IPS-11a (cell line): ENCODE measurements around the gene COQ2.

Experiments used
- H3K4me3 ChIP-seq: one replicate; pipeline ENCODE4 v1.5.1; 2013; ENCODE audit warnings: low read depth, low read length, control low read depth

The COQ2 gene

GRCh38 chr4:83219344-83220331 is 65.0 kb downstream of the COQ2 start:
- H3K4me3 ChIP-seq, result no peak overlapping the region

GRCh38 chr4:83217721-83218522 is 66.7 kb downstream of the COQ2 start:
- no peak overlapping the region for H3K4me3 ChIP-seq

- H3K4me3 ChIP-seq, result no peak overlapping the region
These were observed 67.5 kb downstream of the COQ2 start for GRCh38 chr4:83216959-83217683.

GRCh38 chr4:83214079-83214478 is 70.5 kb downstream of the COQ2 start:
- no peak overlapping the region for H3K4me3 ChIP-seq
